ENCODE data around the gene RGS3. TPM values are rescaled to one million over a fixed set of nuclear protein-coding genes. Genes with fewer than 3 reads are reported as not detected.
A peak's percentile ranks its signal among the peaks of the same experiment; 100 is the strongest.

The RGS3 gene
- total RNA-seq, 2 experiments from 2014 or later, result 51.0 to 51.5 TPM

GRCh38 chr9:113619491-113620376 lies 156.2 kb downstream of the RGS3 start:
- Mint-ChIP-seq H3K4me1 (ENCODE audit: low read depth) (peaks cover 71% of the 10 kb centered on the region), H3K36me3 (ENCODE audit: low read depth) (no peaks in the 10 kb centered on the region), H3K4me3 (no peak overlapping the region), H3K27ac (no peak overlapping the region), H3K27me3 (peaks cover 6% of the 10 kb centered on the region), H3K9me3 (no peaks in the 10 kb centered on the region)
- intact Hi-C loops (cut with micrococcal nuclease), result no loop called here
- CTCF ChIA-PET, result interaction anchor here (0.7 to 2.5 kb wide), 5 partner anchors 17 to 97 kb away, joined by 3 to 6 read pairs (median 3); no protein-coding TSS in a partner anchor
- no peak for TF ChIP-seq CTCF (IDR thresholded peaks at IDR 0.05)
- ATAC-seq (no peak), DNase-seq (no peak)
- POLR2A ChIA-PET, result interaction anchor here (0.5 to 2.0 kb wide), 4 partner anchors 10 to 473 kb away, joined by 3 to 6 read pairs (median 4); partner anchors contain the start of genes C9orf43 and POLE3

GRCh38 chr9:113620377-113621161 lies 157.0 kb downstream of the RGS3 start:
- Mint-ChIP-seq H3K36me3 (ENCODE audit: low read depth) (no peaks in the 10 kb centered on the region), H3K27me3 (peaks cover 6% of the 10 kb centered on the region), H3K9me3 (no peaks in the 10 kb centered on the region), H3K27ac (peak overlapping the region; percentile 76), H3K4me3 (peak overlapping the region; percentile 10), H3K4me1 (ENCODE audit: low read depth) (peaks cover 63% of the 10 kb centered on the region)
- CTCF ChIA-PET, result interaction anchor here (1.3 to 2.5 kb wide), 3 partner anchors 35 to 98 kb away, joined by 3 to 6 read pairs (median 5); no protein-coding TSS in a partner anchor
- intact Hi-C loops (cut with micrococcal nuclease), result no loop called here
- no peak for TF ChIP-seq CTCF (IDR thresholded peaks at IDR 0.05)
- ATAC-seq (peak; percentile 17), DNase-seq (peak; percentile 83)
- POLR2A ChIA-PET, result interaction anchor here (0.5 to 2.0 kb wide), 3 partner anchors 10 to 474 kb away, joined by 3 to 4 read pairs (median 3); partner anchors contain the start of genes C9orf43 and POLE3

GRCh38 chr9:113621309-113621791 lies 157.8 kb downstream of the RGS3 start:
- ChIA-PET CTCF (interaction anchor here (0.9 to 2.5 kb wide), 5 partner anchors 14 to 105 kb away, joined by 4 to 6 read pairs (median 5); no protein-coding TSS in a partner anchor), POLR2A (interaction anchor here (2.0 to 2.4 kb wide), 2 partner anchors 19 to 211 kb away, joined by 4 to 7 read pairs; partner anchors contain the start of genes C9orf43 and POLE3)
- no peak for ATAC-seq
- no peaks in the 10 kb centered on the region for H3K36me3 Mint-ChIP-seq (ENCODE audit: low read depth)
- no peaks in the 10 kb centered on the region for H3K9me3 Mint-ChIP-seq
- peaks cover 58% of the 10 kb centered on the region for H3K4me1 Mint-ChIP-seq (ENCODE audit: low read depth)
- TF ChIP-seq CTCF (IDR thresholded peaks at IDR 0.05), result no peak
- DNase-seq, result no peak
- H3K27me3 Mint-ChIP-seq, result peaks cover 6% of the 10 kb centered on the region
- H3K4me3 Mint-ChIP-seq, result no peak overlapping the region
- intact Hi-C loops (cut with micrococcal nuclease), result no loop called here
- no peak overlapping the region for H3K27ac Mint-ChIP-seq

GRCh38 chr9:113621980-113622379 lies 158.5 kb downstream of the RGS3 start:
- no peak overlapping the region for H3K4me3 Mint-ChIP-seq
- no peak for ATAC-seq
- intact Hi-C loops (cut with micrococcal nuclease), result no loop called here
- ChIA-PET POLR2A (interaction anchor here (1.0 to 2.4 kb wide), 2 partner anchors 20 to 36 kb away, joined by 3 to 7 read pairs; no protein-coding TSS in a partner anchor), CTCF (interaction anchor here (0.6 to 2.5 kb wide), 8 partner anchors 14 to 1546 kb away, joined by 3 to 24 read pairs (median 5); no protein-coding TSS in a partner anchor)
- H3K27ac Mint-ChIP-seq, result peak overlapping the region; percentile 98
- no peak for TF ChIP-seq CTCF (IDR thresholded peaks at IDR 0.05)
- peaks cover 6% of the 10 kb centered on the region for H3K27me3 Mint-ChIP-seq
- no peaks in the 10 kb centered on the region for H3K36me3 Mint-ChIP-seq (ENCODE audit: low read depth)
- no peak for DNase-seq
- H3K4me1 Mint-ChIP-seq (ENCODE audit: low read depth), result peaks cover 58% of the 10 kb centered on the region
- no peaks in the 10 kb centered on the region for H3K9me3 Mint-ChIP-seq

All from activated CD8-positive, alpha-beta T cell treated with anti-CD3 and anti-CD28 coated beads for 36 hours (primary cell).